SH-SY5Y (cell line): ENCODE measurements around the gene DLGAP1.

Source experiments
- GATA2 ChIP-seq: IDR thresholded peaks from 2 replicates; pipeline ENCODE4 v1.6.1; 2011; ENCODE audit warnings: mild to moderate bottlenecking, low read depth, low read length
- GATA3 ChIP-seq: IDR thresholded peaks from 2 replicates; pipeline ENCODE4 v1.6.1; 2011; ENCODE audit warnings: low read depth, mild to moderate bottlenecking, low read length, moderate library complexity

GRCh38 chr18:3449512-3450011, 1005.5 kb downstream of the DLGAP1 start:
- TF ChIP-seq GATA2 (no peak), GATA3 (no peak)
